LNCAP (cell line): Measurements from ENCODE around the gene OTUD5.

Experiments used
- CTCF ChIP-seq: fragments of 450-650 bp; IDR thresholded peaks from 2 replicates; pipeline ENCODE4 v1.5.1; 2017; ENCODE audit warnings: mild to moderate bottlenecking

OTUD5 gene

GRCh38 chrX:48902776-48903175 lies 54.6 kb downstream of the OTUD5 start:
- no peak for TF ChIP-seq CTCF

GRCh38 chrX:48902135-48902534 lies 55.3 kb downstream of the OTUD5 start:
- no peak for TF ChIP-seq CTCF

GRCh38 chrX:48901069-48901468 lies 56.3 kb downstream of the OTUD5 start:
- no peak for TF ChIP-seq CTCF

- no peak for TF ChIP-seq CTCF
Measured at GRCh38 chrX:48899078-48899410, 58.4 kb downstream of the OTUD5 start.

- no peak for TF ChIP-seq CTCF
Measured at GRCh38 chrX:48897625-48898306, 59.6 kb downstream of the OTUD5 start, which contains the start of the genes PQBP1 and TIMM17B. PQBP1 (plus strand) TSS chrX:48897930; CDS start chrX:48898510, 580 bp downstream. TIMM17B (minus strand) TSS chrX:48897768; CDS start chrX:48897749, 19 bp downstream.

GRCh38 chrX:48897157-48897624 lies 60.2 kb downstream of the OTUD5 start:
- TF ChIP-seq CTCF = no peak

GRCh38 chrX:48896611-48897011 lies 60.8 kb downstream of the OTUD5 start:
- no peak for TF ChIP-seq CTCF

GRCh38 chrX:48894891-48895290 lies 62.5 kb downstream of the OTUD5 start:
- no peak for TF ChIP-seq CTCF
